Astrocyte (in vitro differentiated cells and primary cell): ENCODE measurements around the gene FBLN5. TPM values are rescaled to one million over a fixed set of nuclear protein-coding genes. Genes with fewer than 3 reads are reported as not detected.

Source experiments
- DNase-seq: peaks from one replicate; pipeline ENCODE4 v3.0.0-alpha.2; 2010; ENCODE audit warnings: low read depth
- FAIRE-seq: peaks from 2 replicates; lab custom pipeline; 2011; peaks lifted over from hg19 to GRCh38; lab: Jason Lieb, UNC
- H2AFZ ChIP-seq: 2 replicates; pipeline ENCODE4 v1.6.0; 2012; ENCODE audit warnings: low read depth, low read length, inconsistent platforms
- H3K27ac ChIP-seq: 2 replicates; pipeline ENCODE4 v1.5.1; 2011; ENCODE audit warnings: low read depth, low read length, inconsistent platforms
- H3K27me3 ChIP-seq: 2 replicates; pipeline ENCODE4 v1.6.0; 2011; ENCODE audit warnings: low read length, inconsistent platforms; ENCODE audit not compliant: insufficient read depth
- H3K36me3 ChIP-seq: 2 replicates; pipeline ENCODE4 v1.5.1; 2011; ENCODE audit warnings: low read length, inconsistent platforms; ENCODE audit not compliant: insufficient read depth
- H3K4me1 ChIP-seq: 2 replicates; pipeline ENCODE4 v1.5.1; 2011; ENCODE audit warnings: low read length, inconsistent platforms; ENCODE audit not compliant: insufficient read depth
- H3K4me2 ChIP-seq: 2 replicates; pipeline ENCODE4 v1.6.0; 2012; ENCODE audit warnings: low read length, inconsistent platforms
- H3K4me3 ChIP-seq: 2 replicates; pipeline ENCODE4 v1.5.1; 2011; ENCODE audit warnings: low read depth, mild to moderate bottlenecking, low read length, inconsistent platforms; ENCODE audit not compliant: insufficient read depth
- H3K79me2 ChIP-seq: 2 replicates; pipeline ENCODE4 v1.6.0; 2012; ENCODE audit warnings: mild to moderate bottlenecking, low read length, inconsistent platforms; ENCODE audit not compliant: insufficient read depth
- H3K9ac ChIP-seq: 2 replicates; pipeline ENCODE4 v1.6.0; 2012; ENCODE audit warnings: mild to moderate bottlenecking, low read length, inconsistent platforms
- H3K9me3 ChIP-seq: 2 replicates; pipeline ENCODE4 v1.5.1; 2012; ENCODE audit warnings: low read depth, mild to moderate bottlenecking, low read length, inconsistent platforms; ENCODE audit not compliant: insufficient read depth
- H4K20me1 ChIP-seq: 2 replicates; pipeline ENCODE4 v1.6.0; 2012; ENCODE audit warnings: low read length, inconsistent platforms; ENCODE audit not compliant: insufficient read depth
- H3K27ac Mint-ChIP-seq: one replicate; pipeline ENCODE4 v1.8.0; 2021; ENCODE audit warnings: mild to moderate bottlenecking, mixed read lengths; ENCODE audit not compliant: unreplicated experiment
- H3K27me3 Mint-ChIP-seq: one replicate; pipeline ENCODE4 v1.8.0; 2021; ENCODE audit warnings: low read depth, mixed read lengths; ENCODE audit not compliant: unreplicated experiment
- H3K36me3 Mint-ChIP-seq: one replicate; pipeline ENCODE4 v1.8.0; 2021; ENCODE audit warnings: low read depth, mixed read lengths; ENCODE audit not compliant: unreplicated experiment
- H3K4me1 Mint-ChIP-seq: one replicate; pipeline ENCODE4 v1.8.0; 2021; ENCODE audit warnings: low read depth, mixed read lengths; ENCODE audit not compliant: unreplicated experiment
- H3K4me3 Mint-ChIP-seq: one replicate; pipeline ENCODE4 v1.8.0; 2021; ENCODE audit warnings: mild to moderate bottlenecking, moderate library complexity, mixed read lengths; ENCODE audit not compliant: unreplicated experiment
- H3K9me3 Mint-ChIP-seq: one replicate; pipeline ENCODE4 v1.8.0; 2021; ENCODE audit warnings: mild to moderate bottlenecking, mixed read lengths; ENCODE audit not compliant: unreplicated experiment
- EZH2 ChIP-seq: IDR thresholded peaks from 2 replicates; pipeline ENCODE4 v1.6.1; 2012; ENCODE audit warnings: mild to moderate bottlenecking, low read length, inconsistent platforms; ENCODE audit not compliant: insufficient read depth
- total RNA-seq: library from RNA; stranded (reverse); gene quantifications from 2 replicates; pipeline ENCODE4 v1.2.1, GENCODE V29; 2021
- TF ChIP-seq, protein P1 (sequence below): IDR thresholded peaks from 2 replicates; pipeline ENCODE4 v1.5.1; 2011; ENCODE audit warnings: low read depth, mild to moderate bottlenecking, inconsistent platforms, low read length, moderate library complexity; ENCODE audit not compliant: insufficient read depth

Gene FBLN5
- total RNA-seq, 1 donor from 2014 or later = 12.5 TPM

- Histone ChIP-seq H3K79me2 (no peaks in the 10 kb centered on the region), H3K4me3 (no peak overlapping the region), H4K20me1 (no peaks in the 10 kb centered on the region), H3K9me3 (no peaks in the 10 kb centered on the region), H3K36me3 (no peaks in the 10 kb centered on the region), H3K27me3 (no peaks in the 10 kb centered on the region), H2AFZ (no peak overlapping the region), H3K4me2 (no peak overlapping the region), H3K27ac (no peak overlapping the region), H3K4me1 (peaks cover 4% of the 10 kb centered on the region), H3K9ac (no peak overlapping the region)
- no peak for FAIRE-seq
- peaks cover 3% of the 10 kb centered on the region for H3K9me3 Mint-ChIP-seq
- TF ChIP-seq, protein P1, sequence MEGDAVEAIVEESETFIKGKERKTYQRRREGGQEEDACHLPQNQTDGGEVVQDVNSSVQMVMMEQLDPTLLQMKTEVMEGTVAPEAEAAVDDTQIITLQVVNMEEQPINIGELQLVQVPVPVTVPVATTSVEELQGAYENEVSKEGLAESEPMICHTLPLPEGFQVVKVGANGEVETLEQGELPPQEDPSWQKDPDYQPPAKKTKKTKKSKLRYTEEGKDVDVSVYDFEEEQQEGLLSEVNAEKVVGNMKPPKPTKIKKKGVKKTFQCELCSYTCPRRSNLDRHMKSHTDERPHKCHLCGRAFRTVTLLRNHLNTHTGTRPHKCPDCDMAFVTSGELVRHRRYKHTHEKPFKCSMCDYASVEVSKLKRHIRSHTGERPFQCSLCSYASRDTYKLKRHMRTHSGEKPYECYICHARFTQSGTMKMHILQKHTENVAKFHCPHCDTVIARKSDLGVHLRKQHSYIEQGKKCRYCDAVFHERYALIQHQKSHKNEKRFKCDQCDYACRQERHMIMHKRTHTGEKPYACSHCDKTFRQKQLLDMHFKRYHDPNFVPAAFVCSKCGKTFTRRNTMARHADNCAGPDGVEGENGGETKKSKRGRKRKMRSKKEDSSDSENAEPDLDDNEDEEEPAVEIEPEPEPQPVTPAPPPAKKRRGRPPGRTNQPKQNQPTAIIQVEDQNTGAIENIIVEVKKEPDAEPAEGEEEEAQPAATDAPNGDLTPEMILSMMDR = no peak
- no peak for TF ChIP-seq EZH2
- H3K36me3 Mint-ChIP-seq = peaks cover 2% of the 10 kb centered on the region
- H3K4me1 Mint-ChIP-seq = peaks cover 8% of the 10 kb centered on the region
- H3K27me3 Mint-ChIP-seq = peaks cover 39% of the 10 kb centered on the region
- no peak for DNase-seq
- H3K27ac Mint-ChIP-seq = no peak overlapping the region
- H3K4me3 Mint-ChIP-seq = no peak overlapping the region
Measured at GRCh38 chr14:91888641-91889476, 58.6 kb downstream of the FBLN5 start.

GRCh38 chr14:91886961-91887360, 60.5 kb downstream of the FBLN5 start:
- DNase-seq (no peak), FAIRE-seq (no peak)
- no peak overlapping the region for H3K9ac ChIP-seq
- H3K4me1 ChIP-seq = peaks cover 4% of the 10 kb centered on the region
- no peak overlapping the region for H3K4me3 ChIP-seq
- no peaks in the 10 kb centered on the region for H3K36me3 ChIP-seq
- H3K4me1 Mint-ChIP-seq = peaks cover 8% of the 10 kb centered on the region
- no peak overlapping the region for H3K4me2 ChIP-seq
- no peak overlapping the region for H3K4me3 Mint-ChIP-seq
- H2AFZ ChIP-seq = no peak overlapping the region
- TF ChIP-seq, protein P1 = no peak
- TF ChIP-seq EZH2 = no peak
- H3K27me3 Mint-ChIP-seq = peaks cover 40% of the 10 kb centered on the region
- H3K36me3 Mint-ChIP-seq = peaks cover 2% of the 10 kb centered on the region
- no peaks in the 10 kb centered on the region for H3K27me3 ChIP-seq
- no peak overlapping the region for H3K27ac Mint-ChIP-seq
- H3K9me3 Mint-ChIP-seq = peaks cover 3% of the 10 kb centered on the region
- no peaks in the 10 kb centered on the region for H3K9me3 ChIP-seq
- H3K79me2 ChIP-seq = no peaks in the 10 kb centered on the region
- no peak overlapping the region for H3K27ac ChIP-seq
- H4K20me1 ChIP-seq = no peaks in the 10 kb centered on the region

DNA sequence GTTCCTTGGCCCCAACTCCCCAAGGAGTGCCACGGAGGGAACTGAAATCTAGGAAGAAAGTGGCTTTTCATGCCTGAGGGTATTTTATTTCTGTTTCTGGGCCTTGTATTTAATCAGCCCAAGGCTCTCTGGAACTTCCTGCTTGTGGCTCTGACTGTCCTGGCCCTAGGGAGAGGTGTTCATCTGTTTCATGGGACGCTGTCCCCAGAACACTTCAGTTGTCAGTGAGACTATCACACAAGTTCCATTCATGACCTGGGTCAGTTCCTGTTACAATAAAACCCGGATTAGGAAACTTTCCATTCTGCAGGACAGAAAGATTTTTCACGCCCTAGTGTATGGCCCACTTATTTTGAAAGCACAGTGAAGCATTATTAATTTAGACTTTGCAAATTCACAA, 61.7 kb downstream of the FBLN5 start:
- FAIRE-seq (no peak), DNase-seq (no peak)
- Mint-ChIP-seq H3K36me3 (peaks cover 2% of the 10 kb centered on the region), H3K27ac (no peak overlapping the region), H3K4me1 (peaks cover 8% of the 10 kb centered on the region), H3K27me3 (peaks cover 32% of the 10 kb centered on the region), H3K4me3 (no peak overlapping the region), H3K9me3 (no peaks in the 10 kb centered on the region)
- Histone ChIP-seq H2AFZ (no peak overlapping the region), H4K20me1 (no peaks in the 10 kb centered on the region), H3K9me3 (no peaks in the 10 kb centered on the region), H3K36me3 (no peaks in the 10 kb centered on the region), H3K9ac (no peak overlapping the region), H3K4me1 (peaks cover 4% of the 10 kb centered on the region), H3K27me3 (no peaks in the 10 kb centered on the region), H3K27ac (no peak overlapping the region), H3K4me2 (no peak overlapping the region), H3K79me2 (no peaks in the 10 kb centered on the region), H3K4me3 (no peak overlapping the region)
- TF ChIP-seq, protein P1 = no peak
- no peak for TF ChIP-seq EZH2
